GM12878 (cell line): Measurements from ENCODE around the gene AP3S2. TPM values are rescaled to one million over a fixed set of nuclear protein-coding genes. Genes with fewer than 3 reads are reported as not detected.

Experiments used
- ATAC-seq: fragments of 200-7000 bp; cut with Tn5 transposase; 3 replicates; pipeline ENCODE4 v1.9.1; 2020; ENCODE audit warnings: mild to moderate bottlenecking, moderate library complexity
- BruUV-seq: library from RNA; stranded (reverse); fragments of 400-500 nt; replicated peaks from 2 replicates; lab custom pipeline; 2021; lab: Mats Ljungman, UMichigan
- CTCF ChIA-PET: fragments of 300-600 bp; sonication (Branson Sonifier 250); formaldehyde crosslinking; extraction: SDS; loops from one replicate; lab custom pipeline; 2021; ENCODE audit warnings: inconsistent platforms; lab: Yijun Ruan, JAX
- POLR2A ChIA-PET: fragments of 350-600 bp; formaldehyde crosslinking; extraction: SDS; loops from one replicate; lab custom pipeline; 2021; ENCODE audit warnings: inconsistent platforms; lab: Charles Lee
- RAD21 ChIA-PET: fragments of 300-600 bp; sonication (Branson Sonifier 250); formaldehyde crosslinking; loops from one replicate; lab custom pipeline; 2023; ENCODE audit warnings: antibody characterized with exemption; ENCODE audit not compliant: unreplicated experiment; lab: Charles Lee
- SMC1A ChIA-PET: fragments of 300-600 bp; sonication (Branson Sonifier 250); formaldehyde crosslinking; loops from one replicate; lab custom pipeline; 2023; ENCODE audit not compliant: unreplicated experiment, uncharacterized antibody; lab: Charles Lee
- DNase-seq: peaks from one replicate; pipeline ENCODE4 v3.0.0-alpha.2; 2011; ENCODE audit warnings: low read depth, low spot score
- FAIRE-seq: peaks from 3 replicates; lab custom pipeline; 2011; peaks lifted over from hg19 to GRCh38; lab: Jason Lieb, UNC
- H2AFZ ChIP-seq: 2 replicates; pipeline ENCODE4 v1.6.0; 2011; ENCODE audit warnings: low read depth, low read length, control low read depth; ENCODE audit not compliant: control insufficient read depth
- H3K27ac ChIP-seq: 2 replicates; pipeline ENCODE4 v1.5.1; 2011; ENCODE audit warnings: control low read depth; ENCODE audit not compliant: control insufficient read depth, insufficient read depth
- H3K27me3 ChIP-seq, 2 experiments: replicated peaks in 1 of 2; 2 replicates each; pipeline versions ENCODE4 v1.6.0 to v1.6.1; 2011; ENCODE audit warnings: low read length in 1 of 2; ENCODE audit not compliant: control insufficient read depth in 2 of 2, insufficient read depth in 2 of 2
- H3K36me3 ChIP-seq, 2 experiments: 2 replicates each; pipeline ENCODE4 v1.5.1; 2011; ENCODE audit warnings: low read length in 1 of 2; ENCODE audit not compliant: control insufficient read depth in 2 of 2, insufficient read depth in 2 of 2
- H3K4me1 ChIP-seq: 2 replicates; pipeline ENCODE4 v1.6.1; 2011; ENCODE audit warnings: mild to moderate bottlenecking, low read length, moderate library complexity, mixed read lengths; ENCODE audit not compliant: control insufficient read depth, insufficient read depth
- H3K4me2 ChIP-seq: 2 replicates; pipeline ENCODE4 v1.6.0; 2011; ENCODE audit warnings: control low read depth; ENCODE audit not compliant: control insufficient read depth, insufficient read depth
- H3K4me3 ChIP-seq: fragments of 200-600 bp; sonication (generic); 2 replicates; pipeline ENCODE4 v1.5.1; 2016
- H3K79me2 ChIP-seq: 2 replicates; pipeline ENCODE4 v1.6.0; 2011; ENCODE audit warnings: low read length; ENCODE audit not compliant: control insufficient read depth, insufficient read depth
- H3K9ac ChIP-seq: 2 replicates; pipeline ENCODE4 v1.8.0; 2011; ENCODE audit warnings: low read length, control low read depth, mixed read lengths; ENCODE audit not compliant: control insufficient read depth, insufficient read depth
- H3K9me3 ChIP-seq: replicated peaks from 3 replicates; pipeline ENCODE4 v1.5.1; 2011; ENCODE audit warnings: mild to moderate bottlenecking, low read length; ENCODE audit not compliant: control insufficient read depth, insufficient read depth
- H4K20me1 ChIP-seq: 2 replicates; pipeline ENCODE4 v1.6.0; 2011; ENCODE audit not compliant: control insufficient read depth, insufficient read depth
- NFXL1 ChIP-seq: fragments of 450-650 bp; IDR thresholded peaks from 2 replicates; pipeline ENCODE4 v1.6.1; 2017; ENCODE audit warnings: antibody characterized with exemption, mild to moderate bottlenecking, borderline replicate concordance
- NFYA ChIP-seq: IDR thresholded peaks from 2 replicates; pipeline ENCODE4 v1.6.1; 2011; ENCODE audit warnings: low read depth, mild to moderate bottlenecking, low read length, improper control_type of control experiment, borderline replicate concordance
- PRDM15 ChIP-seq: fragments of 450-650 bp; formaldehyde crosslinking; IDR thresholded peaks from 2 replicates; pipeline ENCODE4 v1.4.0; 2020; ENCODE audit warnings: mild to moderate bottlenecking, moderate library complexity
- SUZ12 ChIP-seq: fragments of 200-600 bp; sonication (generic); IDR thresholded peaks from one replicate; pipeline ENCODE4 v1.6.1; 2018; ENCODE audit warnings: antibody characterized with exemption, mild to moderate bottlenecking; ENCODE audit not compliant: unreplicated experiment
- ZBTB11 ChIP-seq: fragments of 450-650 bp; formaldehyde crosslinking; IDR thresholded peaks from 2 replicates; pipeline ENCODE4 v1.5.0; 2022; ENCODE audit warnings: mild to moderate bottlenecking, missing genetic modification characterization
- WGBS: methylation state at CpG from one replicate; pipeline ENCODE4 v1.1.6; 2016; ENCODE audit warnings: low lambda C conversion rate; ENCODE audit not compliant: insufficient replicate concordance, insufficient coverage; ENCODE audit errors: missing lambda C conversion rate; 5-methylcytosine and 5-hydroxymethylcytosine counted together
- in situ Hi-C: fragments of 300-500 bp; cut with MboI; formaldehyde crosslinking; loops from 9 replicates; pipeline ENCODE4 v1.14.3; 2018; ENCODE audit warnings: mixed read lengths
- intact Hi-C: fragments of 100-400 bp; cut with micrococcal nuclease; formaldehyde crosslinking; loops from one replicate; pipeline ENCODE4 v1.14.2; 2022; ENCODE audit not compliant: unreplicated experiment
- polyA plus RNA-seq, 11 experiments: library from polyadenylated mRNA; depleted of rRNA in 4 of 11; unstranded in 6 of 11; stranded (reverse) in 5 of 11; fragments of >200 nt; fragmentation: Nextera tagmentation in 4 of 11; fragmentation: Illumina TruSeq in 1 of 11; extraction: Ambion mirVana in 4 of 11; extraction: Trizol in 1 of 11; gene quantifications; 1 replicate in 1 of 11; 2 replicates in 10 of 11; pipeline versions ENCODE4 v1.2.1 to v1.2.3, GENCODE V29; 2011 to 2016; ENCODE audit warnings: inconsistent platforms in 2 of 11, missing spikeins in 2 of 11, low read depth in 1 of 11
- total RNA-seq, 4 experiments: library from RNA; depleted of rRNA in 3 of 4; stranded (reverse); fragments of >200 nt in 3 of 4; fragmentation: Illumina TruSeq in 1 of 4; extraction: Trizol in 1 of 4; gene quantifications; 2 replicates each; pipeline versions ENCODE4 v1.2.1 to v1.2.3, GENCODE V29; 2013 to 2021
- TF ChIP-seq, protein P1 (sequence below): IDR thresholded peaks from 2 replicates; pipeline ENCODE4 v1.6.1; 2012; ENCODE audit warnings: low read depth, low read length, improper control_type of control experiment
- TF ChIP-seq, protein P2 (sequence below): IDR thresholded peaks from 2 replicates; pipeline ENCODE4 v1.6.1; 2012; ENCODE audit warnings: mild to moderate bottlenecking, low read depth, low read length
- TF ChIP-seq, protein P3 (sequence below): fragments of 450-650 bp; IDR thresholded peaks from 2 replicates; pipeline ENCODE4 v1.6.1; 2017; ENCODE audit warnings: mild to moderate bottlenecking

The AP3S2 gene
- total and polyA plus RNA-seq, 10 of the 15 experiments (the other 5 are each of a cell fraction or from before 2014, with no cell fraction given), result 10.0 to 43.6 (median 26.0) TPM

DNA sequence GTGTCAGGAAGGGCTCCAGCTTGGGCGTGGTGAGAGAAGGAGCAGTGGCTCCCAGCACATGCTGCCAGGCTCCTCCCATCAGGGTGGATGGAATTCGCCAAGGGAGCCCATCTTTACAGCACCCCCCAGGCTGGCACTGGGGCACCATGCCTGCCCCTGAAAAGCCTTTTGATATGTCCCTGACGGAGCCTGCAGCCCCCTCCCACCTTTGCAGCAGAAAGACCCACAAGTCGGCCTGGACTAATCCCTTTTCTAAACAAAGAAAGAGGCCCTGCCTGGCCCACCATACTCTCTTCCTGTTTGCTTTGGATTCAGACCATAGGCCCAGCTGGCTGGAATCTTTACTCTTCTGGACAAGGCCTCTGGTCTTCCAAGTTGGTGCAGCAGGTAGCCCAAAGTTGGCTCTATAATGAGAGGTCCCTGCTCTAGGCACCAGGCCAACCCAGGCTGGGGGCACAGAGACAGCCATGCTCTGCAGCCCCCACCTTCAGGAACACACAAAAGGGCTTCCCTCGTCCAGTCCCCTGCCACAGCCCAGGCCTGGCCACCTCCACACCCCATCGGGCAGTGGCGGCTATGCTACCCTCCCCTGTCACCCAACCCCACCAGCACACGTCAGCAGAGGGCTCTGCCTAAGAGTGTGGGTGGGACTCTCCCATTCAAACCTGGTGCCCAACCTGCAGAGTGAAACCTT is 84.6 kb downstream of the AP3S2 start:
- H3K4me3 ChIP-seq, result no peak overlapping the region
- peaks cover 3% of the 10 kb centered on the region in 2 experiments; a peak in 2 of 4 replicates for H3K27me3 ChIP-seq
- H2AFZ ChIP-seq, result no peak overlapping the region
- SMC1A ChIA-PET, result no interaction called here
- RAD21 ChIA-PET, result no interaction called here
- no TSS peak for BruUV-seq
- 34% methylated on average over 8 of the region's 8 CpGs for WGBS
- CTCF ChIA-PET, result no interaction called here
- H3K4me1 ChIP-seq, result no peaks in the 10 kb centered on the region
- FAIRE-seq (no peak), ATAC-seq (no peak), DNase-seq (no peak)
- H3K9me3 ChIP-seq, result no peaks in the 10 kb centered on the region
- H3K4me2 ChIP-seq, result no peak overlapping the region
- no peak overlapping the region for H3K27ac ChIP-seq
- in situ Hi-C loops (no loop called here), intact Hi-C loops (no loop called here)
- H3K9ac ChIP-seq, result no peak overlapping the region
- no peaks in the 10 kb centered on the region for H3K36me3 ChIP-seq
- no peaks in the 10 kb centered on the region for H3K79me2 ChIP-seq
- no peaks in the 10 kb centered on the region; the same call in 1 of the 2 replicates for H4K20me1 ChIP-seq
- POLR2A ChIA-PET, result no interaction called here
- TF ChIP-seq, protein P1, sequence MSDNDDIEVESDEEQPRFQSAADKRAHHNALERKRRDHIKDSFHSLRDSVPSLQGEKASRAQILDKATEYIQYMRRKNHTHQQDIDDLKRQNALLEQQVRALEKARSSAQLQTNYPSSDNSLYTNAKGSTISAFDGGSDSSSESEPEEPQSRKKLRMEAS, result no peak
- TF ChIP-seq, protein P2, sequence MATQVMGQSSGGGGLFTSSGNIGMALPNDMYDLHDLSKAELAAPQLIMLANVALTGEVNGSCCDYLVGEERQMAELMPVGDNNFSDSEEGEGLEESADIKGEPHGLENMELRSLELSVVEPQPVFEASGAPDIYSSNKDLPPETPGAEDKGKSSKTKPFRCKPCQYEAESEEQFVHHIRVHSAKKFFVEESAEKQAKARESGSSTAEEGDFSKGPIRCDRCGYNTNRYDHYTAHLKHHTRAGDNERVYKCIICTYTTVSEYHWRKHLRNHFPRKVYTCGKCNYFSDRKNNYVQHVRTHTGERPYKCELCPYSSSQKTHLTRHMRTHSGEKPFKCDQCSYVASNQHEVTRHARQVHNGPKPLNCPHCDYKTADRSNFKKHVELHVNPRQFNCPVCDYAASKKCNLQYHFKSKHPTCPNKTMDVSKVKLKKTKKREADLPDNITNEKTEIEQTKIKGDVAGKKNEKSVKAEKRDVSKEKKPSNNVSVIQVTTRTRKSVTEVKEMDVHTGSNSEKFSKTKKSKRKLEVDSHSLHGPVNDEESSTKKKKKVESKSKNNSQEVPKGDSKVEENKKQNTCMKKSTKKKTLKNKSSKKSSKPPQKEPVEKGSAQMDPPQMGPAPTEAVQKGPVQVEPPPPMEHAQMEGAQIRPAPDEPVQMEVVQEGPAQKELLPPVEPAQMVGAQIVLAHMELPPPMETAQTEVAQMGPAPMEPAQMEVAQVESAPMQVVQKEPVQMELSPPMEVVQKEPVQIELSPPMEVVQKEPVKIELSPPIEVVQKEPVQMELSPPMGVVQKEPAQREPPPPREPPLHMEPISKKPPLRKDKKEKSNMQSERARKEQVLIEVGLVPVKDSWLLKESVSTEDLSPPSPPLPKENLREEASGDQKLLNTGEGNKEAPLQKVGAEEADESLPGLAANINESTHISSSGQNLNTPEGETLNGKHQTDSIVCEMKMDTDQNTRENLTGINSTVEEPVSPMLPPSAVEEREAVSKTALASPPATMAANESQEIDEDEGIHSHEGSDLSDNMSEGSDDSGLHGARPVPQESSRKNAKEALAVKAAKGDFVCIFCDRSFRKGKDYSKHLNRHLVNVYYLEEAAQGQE, result no peak
- TF ChIP-seq NFYA, result no peak
- TF ChIP-seq, protein P3, sequence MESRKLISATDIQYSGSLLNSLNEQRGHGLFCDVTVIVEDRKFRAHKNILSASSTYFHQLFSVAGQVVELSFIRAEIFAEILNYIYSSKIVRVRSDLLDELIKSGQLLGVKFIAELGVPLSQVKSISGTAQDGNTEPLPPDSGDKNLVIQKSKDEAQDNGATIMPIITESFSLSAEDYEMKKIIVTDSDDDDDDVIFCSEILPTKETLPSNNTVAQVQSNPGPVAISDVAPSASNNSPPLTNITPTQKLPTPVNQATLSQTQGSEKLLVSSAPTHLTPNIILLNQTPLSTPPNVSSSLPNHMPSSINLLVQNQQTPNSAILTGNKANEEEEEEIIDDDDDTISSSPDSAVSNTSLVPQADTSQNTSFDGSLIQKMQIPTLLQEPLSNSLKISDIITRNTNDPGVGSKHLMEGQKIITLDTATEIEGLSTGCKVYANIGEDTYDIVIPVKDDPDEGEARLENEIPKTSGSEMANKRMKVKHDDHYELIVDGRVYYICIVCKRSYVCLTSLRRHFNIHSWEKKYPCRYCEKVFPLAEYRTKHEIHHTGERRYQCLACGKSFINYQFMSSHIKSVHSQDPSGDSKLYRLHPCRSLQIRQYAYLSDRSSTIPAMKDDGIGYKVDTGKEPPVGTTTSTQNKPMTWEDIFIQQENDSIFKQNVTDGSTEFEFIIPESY, result no peak
- no peak for TF ChIP-seq NFXL1
- no peak for TF ChIP-seq SUZ12
- TF ChIP-seq ZBTB11 (CRISPR knock-in tag), result no peak
- no peak for TF ChIP-seq PRDM15
